ENCODE measurements around the gene EVPL. TPM values are rescaled to one million over a fixed set of nuclear protein-coding genes. Genes with fewer than 3 reads are reported as not detected.

Gene EVPL
- total and polyA plus RNA-seq, 2 of the 13 experiments (the other 11 are each of a cell fraction or from before 2014, with no cell fraction given), result 2.1 to 8.2 TPM

GRCh38 chr17:76040376-76040775, 13.3 kb upstream of the EVPL start:
- POLR2A ChIA-PET, result interaction anchor here (1.6 kb wide), 1 partner anchor 26 kb away, joined by 3 read pairs; no protein-coding TSS in a partner anchor
- TF ChIP-seq ZNF850 (CRISPR knock-in tag; conservative IDR thresholded peaks at IDR 0.05), result no peak
- TF ChIP-seq, protein P1, sequence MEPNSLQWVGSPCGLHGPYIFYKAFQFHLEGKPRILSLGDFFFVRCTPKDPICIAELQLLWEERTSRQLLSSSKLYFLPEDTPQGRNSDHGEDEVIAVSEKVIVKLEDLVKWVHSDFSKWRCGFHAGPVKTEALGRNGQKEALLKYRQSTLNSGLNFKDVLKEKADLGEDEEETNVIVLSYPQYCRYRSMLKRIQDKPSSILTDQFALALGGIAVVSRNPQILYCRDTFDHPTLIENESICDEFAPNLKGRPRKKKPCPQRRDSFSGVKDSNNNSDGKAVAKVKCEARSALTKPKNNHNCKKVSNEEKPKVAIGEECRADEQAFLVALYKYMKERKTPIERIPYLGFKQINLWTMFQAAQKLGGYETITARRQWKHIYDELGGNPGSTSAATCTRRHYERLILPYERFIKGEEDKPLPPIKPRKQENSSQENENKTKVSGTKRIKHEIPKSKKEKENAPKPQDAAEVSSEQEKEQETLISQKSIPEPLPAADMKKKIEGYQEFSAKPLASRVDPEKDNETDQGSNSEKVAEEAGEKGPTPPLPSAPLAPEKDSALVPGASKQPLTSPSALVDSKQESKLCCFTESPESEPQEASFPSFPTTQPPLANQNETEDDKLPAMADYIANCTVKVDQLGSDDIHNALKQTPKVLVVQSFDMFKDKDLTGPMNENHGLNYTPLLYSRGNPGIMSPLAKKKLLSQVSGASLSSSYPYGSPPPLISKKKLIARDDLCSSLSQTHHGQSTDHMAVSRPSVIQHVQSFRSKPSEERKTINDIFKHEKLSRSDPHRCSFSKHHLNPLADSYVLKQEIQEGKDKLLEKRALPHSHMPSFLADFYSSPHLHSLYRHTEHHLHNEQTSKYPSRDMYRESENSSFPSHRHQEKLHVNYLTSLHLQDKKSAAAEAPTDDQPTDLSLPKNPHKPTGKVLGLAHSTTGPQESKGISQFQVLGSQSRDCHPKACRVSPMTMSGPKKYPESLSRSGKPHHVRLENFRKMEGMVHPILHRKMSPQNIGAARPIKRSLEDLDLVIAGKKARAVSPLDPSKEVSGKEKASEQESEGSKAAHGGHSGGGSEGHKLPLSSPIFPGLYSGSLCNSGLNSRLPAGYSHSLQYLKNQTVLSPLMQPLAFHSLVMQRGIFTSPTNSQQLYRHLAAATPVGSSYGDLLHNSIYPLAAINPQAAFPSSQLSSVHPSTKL (CRISPR knock-in tag; IDR thresholded peaks at IDR 0.05), result no peak
- TF ChIP-seq POLR2A (IDR thresholded peaks at IDR 0.05; ENCODE audit: insufficient read depth in 1 of 2, low read depth in 2 of 2, low read length in 2 of 2), result no peak
- TF ChIP-seq USF2 (IDR thresholded peaks at IDR 0.05; ENCODE audit: low read depth, low read length), result no peak
- TF ChIP-seq USF2 (CRISPR knock-in tag; IDR thresholded peaks at IDR 0.05; ENCODE audit: borderline replicate concordance), result no peak
- Histone ChIP-seq H3K9ac (ENCODE audit: insufficient read depth, low read depth, low read length) (no peak overlapping the region), H2AFZ (ENCODE audit: low read length) (no peak overlapping the region), H4K20me1 (ENCODE audit: insufficient read depth, low read length) (no peaks in the 10 kb centered on the region), H3K27me3 (ENCODE audit: control insufficient read depth in 1 of 2, insufficient read depth in 2 of 2, low read length in 2 of 2) (no peaks in the 10 kb centered on the region), H3K79me2 (ENCODE audit: insufficient read depth, low read length) (no peaks in the 10 kb centered on the region), H3K27ac (ENCODE audit: extremely low read length, insufficient read depth, low read length) (no peak overlapping the region), H3K4me3 (replicated peaks in 1 of 3; ENCODE audit: insufficient read depth in 1 of 3, low read depth in 2 of 3, low read length in 3 of 3) (no peak overlapping the region), H3K36me3 (replicated peaks in 1 of 2; ENCODE audit: control insufficient read depth in 1 of 2, insufficient read depth in 2 of 2, low read length in 2 of 2) (peaks cover 40 to 78% of the 10 kb centered on the region in 2 experiments), H3K4me2 (ENCODE audit: low read depth, low read length) (no peak overlapping the region), H3K4me1 (ENCODE audit: insufficient read depth, low read length) (no peaks in the 10 kb centered on the region), H3K9me3 (ENCODE audit: low read length) (no peaks in the 10 kb centered on the region)
- ATAC-seq (no peak), DNase-seq (ENCODE audit: low spot score) (no peak), FAIRE-seq (no peak)
- no TSS peak for BruUV-seq (replicated peaks)
- CTCF ChIA-PET (ENCODE audit: low intra/inter-chr PET ratio, low total read pairs), result no interaction called here
- intact Hi-C loops (cut with micrococcal nuclease; ENCODE audit: unreplicated experiment) (no loop called here), in situ Hi-C loops (cut with HindIII; ENCODE audit: extremely low pct_ligation_motif_present, low pct_unique_long_range_greater_than_20kb) (no loop called here)
- WGBS (ENCODE audit: low lambda C conversion rate), result 81% methylated on average over 6 of the region's 6 CpGs

Data from HepG2 (cell line).